ENCODE measurements around the gene NCK2. TPM values are rescaled to one million over a fixed set of nuclear protein-coding genes. Genes with fewer than 3 reads are reported as not detected.

NCK2 gene
- total and polyA plus RNA-seq, 7 donors = 36.4 to 59.9 (median 52.0) TPM

- H3K27ac ChIP-seq = no peak overlapping the region
- no peak overlapping the region for H3K4me3 ChIP-seq
- no peaks in the 10 kb centered on the region for H3K27me3 ChIP-seq
- TF ChIP-seq CTCF (IDR thresholded peaks at IDR 0.05) (no peak), EP300 (IDR thresholded peaks at IDR 0.05) (no peak), POLR2A (IDR thresholded peaks at IDR 0.05) (no peak), POLR2AphosphoS5 (IDR thresholded peaks at IDR 0.05) (no peak)
- no peaks in the 10 kb centered on the region for H3K9me3 ChIP-seq
- DNase-seq = no peak
- WGBS, 2 donors = 97% methylated on average over 4 of the region's 4 CpGs
- H3K4me1 ChIP-seq = peaks cover 0 to 18% (median 17%) of the 10 kb centered on the region in 4 donors
- no peaks in the 10 kb centered on the region for H3K36me3 ChIP-seq
- intact Hi-C loops (cut with DNase I) = loop anchor here (5.0 to 10.0 kb wide), 3 partner anchors 143 to 453 kb away; partner anchors contain the start of gene UXS1
Observed at GRCh38 chr2:105741617-105742016, 3.1 kb upstream of the NCK2 start.

GRCh38 chr2:105744091-105744908 is 412 bp upstream of the NCK2 start:
- H3K27ac ChIP-seq = peak overlapping the region; percentile 88 to 94 (median 92)
- H3K4me1 ChIP-seq = peaks cover 0 to 42% (median 31%) of the 10 kb centered on the region in 4 donors
- H3K9me3 ChIP-seq = no peaks in the 10 kb centered on the region
- no peaks in the 10 kb centered on the region for H3K27me3 ChIP-seq
- TF ChIP-seq POLR2AphosphoS5 (IDR thresholded peaks at IDR 0.05) = peak in 2 of 4 donors; percentile 32 to 50
- TF ChIP-seq POLR2A (IDR thresholded peaks at IDR 0.05) = no peak
- H3K4me3 ChIP-seq = peak overlapping the region; percentile 69 to 96 (median 86)
- DNase-seq = peak; percentile 75
- WGBS, 2 donors = 2 to 4% methylated on average over 75 of the region's 75 CpGs
- H3K36me3 ChIP-seq = no peaks in the 10 kb centered on the region
- intact Hi-C loops (cut with DNase I) = loop anchor here (2.0 to 10.0 kb wide), 4 partner anchors 141 to 451 kb away; partner anchors contain the start of gene UXS1

- no peaks in the 10 kb centered on the region for H3K36me3 ChIP-seq
- H3K4me1 ChIP-seq = peaks cover 0 to 46% (median 31%) of the 10 kb centered on the region in 4 donors
- 18 to 26% methylated on average over 23 of the region's 23 CpGs for WGBS, 2 donors
- no peaks in the 10 kb centered on the region for H3K9me3 ChIP-seq
- no peak for DNase-seq
- intact Hi-C loops (cut with DNase I) = loop anchor here (5.0 to 10.0 kb wide), 4 partner anchors 66 to 448 kb away; partner anchors contain the start of gene UXS1
- TF ChIP-seq POLR2A (IDR thresholded peaks at IDR 0.05) (no peak), CTCF (IDR thresholded peaks at IDR 0.05) (no peak), EP300 (IDR thresholded peaks at IDR 0.05) (no peak), POLR2AphosphoS5 (IDR thresholded peaks at IDR 0.05) (no peak)
- H3K27ac ChIP-seq = peak overlapping the region; percentile 75 to 94 (median 86)
- H3K4me3 ChIP-seq = peak overlapping the region; percentile 49 to 100 (median 92)
- no peaks in the 10 kb centered on the region for H3K27me3 ChIP-seq
Observed at GRCh38 chr2:105746177-105747080, 1.7 kb downstream of the NCK2 start.

GRCh38 chr2:105747254-105747894 is 2.7 kb downstream of the NCK2 start:
- 72 to 84% methylated on average over 13 of the region's 13 CpGs for WGBS, 2 donors
- DNase-seq = no peak
- Histone ChIP-seq H3K27ac (peak overlapping the region in 2 of 4 donors; percentile 7 to 11), H3K9me3 (no peaks in the 10 kb centered on the region), H3K36me3 (no peaks in the 10 kb centered on the region), H3K4me1 (peaks cover 0 to 46% (median 31%) of the 10 kb centered on the region in 4 donors), H3K4me3 (no peak overlapping the region), H3K27me3 (no peaks in the 10 kb centered on the region)
- TF ChIP-seq POLR2AphosphoS5 (IDR thresholded peaks at IDR 0.05) = no peak
- no peak for TF ChIP-seq EP300 (IDR thresholded peaks at IDR 0.05)
- TF ChIP-seq CTCF (IDR thresholded peaks at IDR 0.05) = no peak
- TF ChIP-seq POLR2A (IDR thresholded peaks at IDR 0.05) = no peak
- intact Hi-C loops (cut with DNase I) = loop anchor here (5.0 to 10.0 kb wide), 4 partner anchors 65 to 447 kb away; partner anchors contain the start of gene UXS1

Measured in sigmoid colon (tissue), 7 donors.